Effector CD4-positive, alpha-beta T cell (primary cell): Measurements from ENCODE around the gene AMPD2.
A peak's percentile ranks its signal among the peaks of the same experiment; 100 is the strongest.

Experiments used
- DNase-seq: peaks from one replicate; pipeline ENCODE4 v3.0.0-alpha.2; 2020

The AMPD2 gene

DNA sequence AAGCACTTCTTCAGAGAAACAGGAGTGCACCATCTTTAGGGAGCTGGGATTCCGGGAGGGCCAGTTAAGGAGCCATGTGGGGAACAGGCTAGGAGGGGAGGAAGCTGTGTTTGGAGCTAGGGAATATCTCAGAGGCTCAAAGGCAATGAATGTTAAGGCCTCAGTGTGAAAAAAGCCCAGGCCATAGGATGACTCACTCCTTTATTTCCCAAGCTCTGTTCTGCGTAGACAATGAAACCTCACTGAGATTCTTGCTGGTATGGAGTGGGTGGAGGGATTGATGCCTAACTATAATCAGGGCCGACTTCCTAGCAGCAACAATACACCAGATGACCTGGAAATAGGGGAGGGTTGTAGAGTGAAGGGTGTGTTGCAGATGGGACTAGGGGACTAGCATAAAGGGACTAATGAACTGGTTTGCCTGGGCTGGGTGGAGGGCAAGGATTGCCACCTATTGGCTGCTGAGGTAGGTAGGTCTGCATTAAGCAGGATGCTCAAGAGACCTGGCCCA is 2.3 kb upstream of the AMPD2 start:
- DNase-seq, result no peak

DNA sequence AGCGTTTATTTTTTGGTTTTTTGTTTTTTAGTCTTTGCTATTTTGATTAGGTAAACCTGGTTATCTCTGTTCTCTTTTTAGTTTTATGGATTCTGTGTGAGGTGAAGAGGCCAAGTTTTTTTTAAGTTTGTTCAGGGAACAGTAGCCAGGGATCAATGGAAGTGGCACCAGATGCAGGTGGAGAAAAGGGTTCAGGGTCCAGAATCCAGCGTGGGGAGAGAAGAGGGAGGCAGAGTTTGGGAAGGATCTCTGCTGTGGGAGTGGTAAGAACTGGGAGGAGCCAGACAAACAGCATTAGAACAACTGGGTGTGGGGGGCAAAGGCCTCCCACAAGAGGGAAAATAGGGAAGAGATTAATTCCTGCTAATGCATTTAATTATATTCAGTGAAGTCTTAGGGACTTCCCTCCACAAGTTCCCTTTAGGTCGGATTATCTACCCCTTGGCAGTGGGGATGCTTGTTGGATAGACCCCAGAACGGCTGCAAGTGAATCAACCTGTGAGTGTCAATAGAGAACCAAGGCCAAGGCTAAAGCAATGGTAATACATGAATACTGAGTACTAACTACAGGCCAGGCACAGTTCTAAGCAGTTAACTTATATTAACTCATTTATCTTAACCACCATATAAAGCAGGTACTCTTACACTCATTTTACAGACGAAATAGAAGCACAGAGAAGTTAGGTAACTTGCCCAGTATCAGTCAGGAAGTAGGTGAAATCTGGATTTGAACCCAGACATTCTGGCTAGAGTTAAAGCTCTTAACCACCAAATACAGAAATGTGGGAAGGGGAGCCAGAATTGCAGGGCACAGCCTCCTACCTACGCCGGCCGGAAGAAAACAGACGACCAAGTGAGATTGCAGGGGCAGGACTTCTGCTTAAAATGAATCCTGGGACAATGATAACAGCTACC is 719 bp upstream of the AMPD2 start:
- no peak for DNase-seq

DNA sequence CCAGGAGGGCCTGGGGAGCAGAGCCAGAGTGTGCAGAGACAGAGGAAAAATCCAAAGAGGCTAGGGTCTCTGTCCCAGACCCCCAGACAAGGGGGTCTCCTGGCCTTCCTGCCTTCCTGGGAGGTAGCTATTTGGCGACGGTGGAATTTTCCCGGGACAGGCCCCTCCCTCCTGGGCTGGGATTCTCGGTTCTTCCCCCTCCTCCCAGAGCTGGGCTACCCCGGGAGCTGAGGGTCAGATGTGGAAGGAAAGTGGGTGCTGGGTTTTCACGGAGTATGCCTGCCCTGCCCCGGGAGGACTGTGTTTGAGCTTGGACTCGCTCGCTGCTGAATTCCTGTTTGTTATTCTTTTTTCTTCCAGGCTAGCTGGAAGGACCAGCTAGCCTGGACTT is 759 bp downstream of the AMPD2 start:
- DNase-seq, result no peak

DNA sequence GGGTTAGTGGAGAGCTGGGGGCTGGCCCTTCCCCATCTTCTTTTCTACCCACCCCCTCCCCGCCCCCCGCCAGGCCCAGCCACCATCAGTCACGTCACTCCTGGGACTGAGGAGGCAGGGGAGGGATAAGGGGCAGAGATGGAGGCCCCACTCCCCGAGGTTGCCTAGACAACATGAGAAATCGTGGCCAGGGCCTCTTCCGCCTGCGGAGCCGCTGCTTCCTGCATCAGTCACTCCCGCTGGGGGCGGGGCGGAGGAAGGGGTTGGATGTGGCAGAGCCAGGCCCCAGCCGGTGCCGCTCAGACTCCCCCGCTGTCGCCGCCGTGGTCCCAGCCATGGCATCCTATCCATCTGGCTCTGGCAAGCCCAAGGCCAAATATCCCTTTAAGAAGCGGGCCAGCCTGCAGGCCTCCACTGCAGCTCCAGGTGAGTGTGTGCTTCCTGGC is 1.2 kb downstream of the AMPD2 start:
- DNase-seq, result peak; percentile 98

DNA sequence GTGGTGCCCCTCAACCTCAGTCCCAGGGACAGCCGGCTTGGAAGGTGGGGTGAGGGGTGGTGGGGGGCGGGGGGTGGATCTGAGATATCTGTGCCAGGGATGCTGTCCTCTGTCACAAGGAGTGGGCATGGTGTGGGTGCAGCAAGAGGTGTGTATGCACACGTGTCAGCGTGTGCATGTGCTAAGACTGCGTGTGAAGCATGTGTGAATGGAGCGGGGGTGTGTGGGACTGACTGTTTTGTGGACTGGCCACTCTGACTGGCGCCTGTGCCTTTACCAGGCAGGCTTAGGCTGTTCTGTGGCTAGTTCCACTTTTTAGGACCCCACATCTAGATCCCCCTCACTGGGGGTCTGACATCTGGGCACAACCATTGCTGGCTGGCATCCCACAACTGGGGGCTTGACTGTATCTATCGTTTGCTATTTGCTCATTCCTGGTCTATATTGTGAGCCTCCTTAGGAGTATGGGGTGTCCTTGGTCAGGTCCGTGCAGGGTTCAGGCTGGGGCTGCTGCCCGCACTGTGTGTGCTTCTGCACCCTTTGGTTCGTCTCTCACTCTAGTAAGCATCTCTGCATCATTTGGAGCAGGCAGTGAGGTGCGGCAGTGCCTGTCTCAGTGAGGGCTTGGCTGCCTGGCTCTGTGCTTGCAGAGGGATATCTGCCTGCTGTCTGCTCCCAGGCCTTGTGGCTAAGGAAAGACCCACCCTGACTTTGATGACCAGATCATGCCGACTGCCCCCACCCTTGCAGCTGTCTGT is 1.9 kb downstream of the AMPD2 start:
- DNase-seq, result no peak

DNA sequence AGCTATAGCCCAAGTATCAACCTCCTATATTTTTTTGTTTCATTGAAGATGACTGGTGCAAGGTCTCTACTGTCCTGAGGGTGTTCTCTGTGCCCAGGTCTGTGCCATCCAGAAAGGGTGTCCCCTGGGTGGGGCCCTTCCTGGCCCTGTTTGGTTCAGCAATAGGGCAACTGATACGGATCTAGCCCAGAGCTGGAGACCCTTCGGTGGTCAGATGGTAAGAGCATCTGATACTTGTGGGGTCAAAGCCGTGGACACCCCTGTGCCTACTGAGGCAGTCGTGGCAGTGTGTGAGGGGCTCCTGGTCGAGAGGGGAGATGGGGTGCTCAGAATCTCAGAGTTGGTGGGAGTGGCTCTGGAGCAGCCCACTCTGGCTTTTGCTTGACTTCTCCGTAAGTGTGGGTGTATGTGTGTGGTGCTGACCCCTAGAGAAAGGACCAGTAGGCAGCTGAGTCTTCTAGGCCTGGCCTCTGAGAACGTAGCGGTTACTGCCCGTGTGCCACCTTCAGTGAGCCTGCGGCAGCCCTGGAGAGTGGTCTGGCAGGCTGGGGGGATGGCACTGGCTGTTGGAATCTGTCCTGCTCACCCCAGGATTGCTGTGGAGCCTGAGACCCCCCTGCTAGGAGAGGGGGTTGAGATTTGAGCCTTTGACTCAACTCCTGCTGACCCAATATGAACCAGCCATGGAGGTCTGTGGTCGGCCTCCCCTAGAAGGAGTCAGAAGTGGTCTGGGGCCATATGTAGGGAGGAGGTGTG is 2.7 kb downstream of the AMPD2 start:
- no peak for DNase-seq

DNA sequence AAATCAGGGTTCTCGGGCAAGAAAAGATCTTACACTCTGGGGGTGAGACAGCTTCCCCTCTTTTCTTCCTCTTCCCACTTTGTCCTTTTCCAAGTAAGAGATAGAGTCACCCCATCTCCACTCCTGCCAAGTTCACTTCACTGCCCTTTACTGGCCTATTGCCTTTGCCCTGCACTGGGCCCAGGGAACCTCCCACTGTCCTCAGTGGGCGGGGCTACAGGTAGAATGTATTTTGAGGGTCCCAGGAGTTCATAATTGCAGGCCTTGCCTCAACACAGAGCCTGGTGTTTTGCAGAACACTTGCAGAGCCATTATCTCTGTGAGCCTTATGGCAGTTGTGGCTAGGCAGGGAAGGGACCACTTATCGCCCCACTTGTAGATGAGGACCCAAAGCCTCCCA is 3.3 kb downstream of the AMPD2 start:
- no peak for DNase-seq

DNA sequence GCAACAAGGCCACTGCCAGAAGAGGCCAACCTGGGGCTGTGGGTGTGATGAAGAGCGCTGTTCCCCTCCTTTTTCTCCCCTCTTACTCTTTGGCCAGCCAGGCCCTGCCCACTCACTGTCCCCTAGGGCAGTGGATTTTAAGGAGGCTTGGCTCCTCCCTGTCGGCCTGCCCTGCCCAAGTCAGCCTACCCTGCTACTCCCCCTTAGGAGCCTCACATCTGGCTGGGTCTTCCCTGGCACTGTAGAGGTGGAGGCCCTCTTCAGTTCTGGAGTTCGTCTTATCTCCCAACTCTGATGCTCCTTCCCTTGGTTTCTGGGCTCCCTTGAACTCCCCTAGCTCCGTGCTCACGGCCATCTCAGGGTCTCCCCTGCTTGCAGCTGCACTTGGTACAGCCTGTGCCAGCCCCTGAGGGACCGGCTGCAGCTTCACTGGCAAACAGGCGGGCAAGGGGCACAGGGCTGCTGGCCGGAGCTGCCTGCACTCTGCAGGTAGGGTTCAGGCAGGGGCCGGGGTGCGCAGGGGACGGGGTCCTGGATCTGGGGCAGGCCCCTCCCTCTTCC is 4.0 kb downstream of the AMPD2 start:
- no peak for DNase-seq

DNA sequence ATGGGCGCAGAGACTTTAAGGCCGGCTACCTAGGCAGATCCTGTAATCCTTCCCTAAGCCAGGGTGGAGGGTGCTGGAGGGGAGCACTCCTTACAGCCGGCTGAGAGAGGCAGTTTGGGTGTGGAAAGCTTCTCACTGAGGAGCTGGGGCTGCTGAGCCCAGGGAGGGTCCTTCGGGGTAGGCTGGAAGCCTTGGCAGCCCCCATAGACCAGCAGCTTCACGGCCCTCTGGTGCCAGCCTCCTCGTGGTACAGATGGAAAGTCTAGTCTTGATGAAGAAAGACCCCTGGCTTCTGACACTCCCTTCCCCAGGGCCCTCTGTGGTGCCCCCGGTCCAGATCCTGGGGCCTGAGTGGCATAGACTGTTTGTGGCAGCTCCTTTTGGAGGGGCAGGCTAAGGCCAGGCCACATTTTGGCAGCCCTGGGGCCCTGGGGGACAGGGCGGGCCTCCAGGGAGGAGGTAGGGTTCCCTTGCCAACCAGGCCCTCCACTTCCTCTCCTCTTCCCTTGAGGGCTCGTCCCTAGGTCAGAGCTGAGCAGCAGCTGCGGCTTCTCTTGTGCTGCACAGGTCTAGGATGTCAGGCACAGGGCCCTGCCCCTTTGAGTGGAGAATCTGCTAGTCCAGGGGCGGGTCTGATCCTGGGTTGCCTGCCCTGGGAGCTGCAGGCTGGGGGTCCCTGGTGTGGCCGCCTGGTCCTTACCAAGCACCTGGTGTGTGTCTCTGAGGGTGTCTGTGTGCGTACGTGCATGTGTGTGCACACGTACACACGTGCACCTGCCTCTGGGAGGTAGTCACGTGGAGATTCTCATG is 4.8 kb downstream of the AMPD2 start:
- DNase-seq, result no peak

DNA sequence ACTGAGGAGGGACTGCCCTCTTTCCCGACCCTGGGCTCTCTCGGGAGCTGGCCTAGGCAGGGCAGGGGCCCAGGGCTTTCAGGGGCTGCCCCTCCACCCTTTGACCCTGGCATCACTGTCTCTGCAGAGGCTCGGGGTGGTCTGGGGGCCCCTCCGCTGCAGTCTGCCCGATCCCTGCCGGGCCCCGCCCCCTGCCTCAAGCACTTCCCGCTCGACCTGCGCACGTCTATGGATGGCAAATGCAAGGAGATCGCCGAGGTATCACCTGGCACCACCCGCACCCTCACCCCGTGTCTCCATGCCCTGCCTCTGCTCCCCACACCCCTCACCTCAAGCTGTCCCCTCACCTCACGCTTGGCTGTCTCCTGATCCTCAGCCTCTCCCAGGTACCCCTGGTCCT is 5.5 kb downstream of the AMPD2 start:
- DNase-seq, result no peak

- DNase-seq, result no peak
These were observed 6.2 kb downstream of the AMPD2 start for GRCh38 chr1:109625601-109626560.

- DNase-seq, result no peak
These were observed 7.2 kb downstream of the AMPD2 start for GRCh38 chr1:109626682-109627408.

DNA sequence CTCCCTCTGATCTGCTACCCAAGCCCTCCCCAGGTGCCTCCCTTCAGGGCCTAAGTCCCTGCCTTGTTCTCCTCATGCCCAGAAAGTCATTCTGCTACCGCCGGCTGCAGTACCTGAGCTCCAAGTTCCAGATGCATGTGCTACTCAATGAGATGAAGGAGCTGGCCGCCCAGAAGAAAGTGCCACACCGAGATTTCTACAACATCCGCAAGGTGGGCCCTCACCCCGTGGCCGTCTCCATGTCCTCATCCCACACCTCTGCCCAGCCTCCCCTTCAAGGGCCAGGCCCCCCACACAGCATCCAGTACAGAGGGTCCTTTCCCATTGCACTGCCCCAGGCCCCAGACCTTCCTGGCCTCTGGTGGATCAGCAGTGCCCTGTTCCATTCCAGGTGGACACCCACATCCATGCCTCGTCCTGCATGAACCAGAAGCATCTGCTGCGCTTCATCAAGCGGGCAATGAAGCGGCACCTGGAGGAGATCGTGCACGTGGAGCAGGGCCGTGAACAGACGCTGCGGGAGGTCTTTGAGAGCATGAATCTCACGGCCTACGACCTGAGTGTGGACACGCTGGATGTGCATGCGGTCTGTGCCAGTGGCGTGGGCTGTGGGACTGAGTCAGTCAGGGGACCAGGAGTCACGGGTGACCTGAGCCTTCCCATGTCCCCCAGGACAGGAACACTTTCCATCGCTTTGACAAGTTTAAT is 8.2 kb downstream of the AMPD2 start:
- no peak for DNase-seq

GRCh38 chr1:109628540-109629321 is 9.1 kb downstream of the AMPD2 start:
- no peak for DNase-seq

GRCh38 chr1:109629372-109630030 is 9.9 kb downstream of the AMPD2 start:
- no peak for DNase-seq

GRCh38 chr1:109630081-109630897 is 10.7 kb downstream of the AMPD2 start:
- no peak for DNase-seq
